HCT116 (cell line): ENCODE data around the gene AK2.

Source experiments
- CEBPB ChIP-seq: IDR thresholded peaks from 2 replicates; pipeline ENCODE4 v1.6.1; 2012; ENCODE audit warnings: low read depth
- POLR2A ChIP-seq: IDR thresholded peaks from 2 replicates; pipeline ENCODE4 v1.7.0; 2011; ENCODE audit warnings: borderline replicate concordance; ENCODE audit not compliant: insufficient read depth, insufficient read length; ENCODE audit errors: extremely low read depth

GRCh38 chr1:32983020-32983419 is 53.7 kb downstream of the AK2 start:
- TF ChIP-seq CEBPB: no peak
- no peak for TF ChIP-seq POLR2A
